GM18907 (cell line): ENCODE measurements around the gene RARG.
"Not testable (repeated sequence)": the region's sequence is repeated elsewhere in the genome, so short reads cannot be mapped to it uniquely, and the experiment has no call there.

Source experiments
- ATAC-seq: cut with Tn5 transposase; IDR thresholded peaks from one replicate; pipeline ENCODE4 v1.9.1; 2021; ENCODE audit warnings: mild to moderate bottlenecking, moderate library complexity; ENCODE audit not compliant: unreplicated experiment

The RARG gene

DNA sequence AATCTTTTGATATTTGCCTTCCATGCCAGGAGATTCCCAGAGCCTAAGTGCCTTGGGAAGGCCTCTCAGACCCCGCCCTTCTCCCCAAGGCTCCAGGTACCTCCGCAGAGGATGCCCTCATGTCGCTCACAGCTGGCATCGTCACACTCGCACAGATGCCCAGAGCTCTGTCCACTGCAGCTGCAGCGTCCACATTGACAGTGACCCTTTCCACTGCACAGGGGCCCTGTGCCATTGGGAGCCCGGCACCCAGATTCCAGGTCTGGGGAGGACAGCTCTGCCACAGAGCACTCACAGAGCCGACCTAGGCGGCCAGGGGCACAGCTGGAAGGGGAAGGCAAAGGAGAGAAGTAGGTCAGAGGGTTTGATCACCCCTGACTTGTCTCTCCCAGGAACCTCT, 39.0 kb downstream of the RARG start:
- no peak for ATAC-seq

DNA sequence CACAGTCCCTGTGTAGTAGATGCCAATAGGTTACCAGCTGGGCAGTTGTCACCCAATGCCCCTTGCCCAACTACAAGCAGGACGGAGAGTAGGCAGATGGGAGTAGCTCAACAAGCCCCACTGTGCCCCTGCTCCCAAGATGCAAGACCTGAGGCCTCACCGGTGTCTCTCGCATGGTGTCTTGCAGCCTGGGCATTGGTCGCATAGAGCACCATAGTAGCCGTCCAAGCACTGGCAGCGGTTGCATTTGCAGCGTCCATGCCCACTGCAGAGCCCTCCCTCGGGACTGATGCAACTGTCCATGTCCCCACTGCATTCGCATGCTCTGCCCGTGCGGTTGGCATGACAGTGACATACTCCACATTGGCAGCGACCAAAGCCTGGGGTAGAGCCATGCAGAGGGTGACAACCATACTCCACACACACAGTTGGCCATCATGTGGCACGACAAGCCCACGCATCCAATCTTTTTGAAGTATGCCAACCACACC, 39.4 kb downstream of the RARG start:
- ATAC-seq, result no peak

DNA sequence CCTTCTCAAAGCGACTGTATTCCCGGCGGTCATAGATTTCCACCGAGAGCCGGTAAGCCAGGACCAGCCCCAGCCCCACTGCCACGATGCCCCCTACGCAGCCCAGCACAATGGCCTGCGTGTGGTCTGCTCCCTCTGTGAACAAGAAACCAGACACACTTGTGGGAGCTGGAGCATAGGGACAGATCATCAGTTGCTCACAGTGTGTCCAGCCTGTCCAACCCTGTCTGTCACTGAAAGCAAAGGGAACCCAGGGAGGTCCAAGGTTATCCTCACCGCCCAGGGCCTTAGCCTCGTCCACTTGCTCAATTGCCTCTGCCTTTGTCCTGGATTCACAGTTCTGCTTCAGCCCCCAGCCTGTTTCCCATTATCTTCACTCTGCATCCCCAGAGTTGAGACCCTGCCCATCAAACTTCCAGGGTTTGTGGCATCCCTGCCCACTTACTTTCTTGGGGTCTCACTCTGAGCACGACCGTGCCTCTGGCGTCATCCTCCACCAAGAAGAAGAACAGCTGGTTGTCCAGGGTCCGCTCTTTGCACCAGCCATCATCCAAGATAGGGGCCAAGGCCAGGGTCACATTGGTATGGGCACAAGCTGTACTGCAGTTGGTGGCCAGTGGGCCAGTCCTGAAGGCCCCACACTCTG, 40.0 kb downstream of the RARG start:
- no peak for ATAC-seq

DNA sequence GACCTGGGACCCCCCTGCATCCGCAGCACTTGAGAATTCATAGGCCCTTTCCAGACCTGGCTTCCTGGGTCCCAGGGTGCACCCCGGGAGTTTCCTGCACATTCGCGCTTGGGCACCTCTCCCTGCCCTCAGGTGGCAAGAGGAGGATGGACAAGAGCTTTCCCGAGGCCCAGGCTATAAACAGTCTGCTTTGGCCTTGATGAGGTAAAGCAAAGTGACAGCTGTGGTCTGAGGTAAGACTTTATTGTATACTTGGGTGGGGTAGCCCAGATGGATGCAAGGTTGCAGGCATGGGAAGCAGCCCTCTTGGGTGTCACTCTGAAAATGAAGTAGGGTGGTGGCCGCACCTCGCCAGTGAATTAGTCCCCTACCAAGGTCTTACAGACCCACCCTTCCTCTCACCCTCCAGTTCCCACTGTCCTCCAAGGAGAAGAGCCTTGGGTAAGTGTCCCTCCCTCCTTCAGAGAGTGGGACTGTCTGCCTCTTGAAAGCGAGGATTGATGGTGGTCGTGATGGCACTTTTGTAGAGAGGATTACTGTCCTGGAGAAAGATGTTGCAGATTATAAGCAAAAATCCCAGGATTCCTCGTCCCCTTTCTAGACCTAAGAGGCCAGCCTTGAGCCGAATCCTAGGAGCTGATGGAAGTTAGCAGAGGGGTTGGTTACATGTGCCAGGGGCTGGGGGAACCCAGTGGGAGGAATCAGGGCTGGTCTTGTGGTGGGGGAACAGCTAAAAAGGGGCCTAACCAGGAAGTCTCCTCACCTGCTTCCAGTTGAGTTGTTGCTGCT, 40.7 kb downstream of the RARG start:
- no peak for ATAC-seq

DNA sequence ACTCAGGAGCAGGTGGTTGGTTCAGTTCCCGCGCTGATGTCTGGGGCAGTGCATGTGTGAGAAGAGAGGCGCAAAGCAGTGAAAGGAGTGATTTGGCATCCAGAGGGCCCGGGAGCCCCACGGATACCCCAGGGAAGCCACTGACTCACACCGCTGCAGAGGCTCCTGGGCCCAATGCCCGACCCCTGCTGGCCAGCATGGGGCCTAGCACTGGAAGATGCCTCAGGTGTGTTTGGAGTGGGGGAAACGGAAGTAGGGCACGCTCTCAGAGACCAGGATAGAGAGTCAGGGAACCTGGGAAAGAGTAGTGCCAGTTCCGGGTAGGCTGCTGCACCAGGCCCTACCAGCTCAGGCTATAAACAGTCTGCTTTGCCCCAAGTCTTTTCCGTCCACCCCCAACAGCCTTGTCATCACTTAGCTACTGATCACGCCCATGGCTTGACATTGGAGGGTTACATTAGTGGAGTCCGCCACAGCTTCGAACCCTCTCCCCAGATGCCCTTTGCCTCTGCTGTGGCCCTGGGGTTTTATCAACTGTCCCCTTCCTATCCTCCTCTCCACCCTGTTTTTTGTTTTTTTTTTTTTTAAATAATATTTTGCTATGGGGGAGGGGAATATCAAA, 41.8 kb downstream of the RARG start:
- ATAC-seq, result no peak

DNA sequence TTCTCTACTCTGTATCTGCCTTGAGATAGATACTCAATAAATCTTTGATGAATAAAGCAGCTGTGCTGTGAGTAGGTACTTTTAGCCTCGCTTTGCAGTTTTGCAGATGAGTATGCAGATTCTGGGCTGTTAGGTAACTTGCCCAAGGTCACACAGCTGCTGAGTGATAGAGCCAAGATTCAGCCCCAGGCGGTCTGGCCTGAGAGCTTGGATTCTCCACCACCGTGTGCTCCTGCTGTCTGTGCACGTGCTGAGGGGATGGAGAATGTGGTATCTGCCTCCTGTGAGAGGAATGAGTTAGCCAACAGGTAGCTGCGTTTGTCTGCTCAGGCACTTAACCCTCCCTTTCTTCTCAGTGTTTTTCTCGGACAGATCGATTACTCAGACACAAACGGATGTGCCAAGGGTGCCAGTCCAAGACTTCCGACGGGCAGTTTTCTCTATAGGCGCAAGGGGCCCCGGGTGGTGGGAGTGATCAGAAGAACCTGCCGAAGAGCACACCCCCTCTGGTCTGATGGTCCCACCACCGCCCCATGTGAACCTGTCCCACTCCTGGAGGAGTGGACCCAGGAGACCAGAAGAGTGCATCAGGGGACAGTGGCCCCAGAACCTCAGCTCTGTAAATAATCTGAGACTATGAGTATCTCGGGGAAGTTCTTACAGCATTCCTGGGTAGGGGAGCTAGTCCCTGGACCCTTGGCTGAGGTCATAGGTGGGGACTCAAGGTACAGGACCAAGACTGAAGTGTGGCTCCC, 44.7 kb downstream of the RARG start:
- no peak for ATAC-seq

DNA sequence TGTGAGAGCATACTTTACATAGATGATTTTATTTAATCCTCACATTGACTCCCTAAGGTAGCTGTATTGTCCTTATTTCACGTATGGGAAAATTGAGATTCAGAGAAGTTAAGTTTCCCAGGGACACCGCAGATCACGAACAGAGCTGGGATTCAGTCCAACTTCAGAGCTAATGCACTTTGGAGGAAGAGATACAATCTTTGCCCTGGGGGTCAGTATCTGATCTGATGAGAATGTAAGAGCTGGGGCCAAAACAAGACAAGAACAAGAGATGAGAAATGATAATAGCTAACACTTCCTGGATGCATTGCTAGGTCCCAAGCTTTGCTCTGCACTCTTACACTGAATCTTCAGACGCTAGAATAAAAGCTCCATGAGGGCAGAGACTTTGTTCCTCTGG, 45.3 kb downstream of the RARG start:
- no peak for ATAC-seq

DNA sequence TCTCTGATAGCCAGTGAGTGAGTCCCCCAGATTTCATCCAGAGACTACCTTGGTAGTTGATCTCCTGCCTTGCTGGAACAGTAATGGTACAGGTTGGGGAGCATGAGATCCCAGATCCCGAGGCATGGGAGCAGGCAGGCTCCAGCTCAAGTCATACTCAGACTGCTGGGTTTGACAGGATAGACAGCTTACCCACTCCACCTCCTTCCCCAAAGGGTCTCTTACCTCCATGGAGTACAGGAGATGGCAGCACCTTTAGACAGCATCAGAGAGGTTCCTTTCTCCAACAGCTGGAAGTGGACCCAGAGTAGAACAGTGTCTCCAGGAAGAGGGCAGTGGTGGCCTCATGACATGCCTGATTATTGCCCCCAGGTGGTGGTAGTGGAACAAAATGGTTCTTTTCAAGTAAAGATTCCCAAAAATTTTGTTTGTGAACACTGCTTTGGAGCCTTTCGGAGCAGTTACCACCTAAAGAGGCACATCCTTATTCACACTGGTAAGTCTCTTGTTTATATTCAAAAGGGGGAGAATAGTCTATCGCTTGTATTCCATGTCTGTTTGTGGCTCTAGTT, 46.3 kb downstream of the RARG start:
- no peak for ATAC-seq

DNA sequence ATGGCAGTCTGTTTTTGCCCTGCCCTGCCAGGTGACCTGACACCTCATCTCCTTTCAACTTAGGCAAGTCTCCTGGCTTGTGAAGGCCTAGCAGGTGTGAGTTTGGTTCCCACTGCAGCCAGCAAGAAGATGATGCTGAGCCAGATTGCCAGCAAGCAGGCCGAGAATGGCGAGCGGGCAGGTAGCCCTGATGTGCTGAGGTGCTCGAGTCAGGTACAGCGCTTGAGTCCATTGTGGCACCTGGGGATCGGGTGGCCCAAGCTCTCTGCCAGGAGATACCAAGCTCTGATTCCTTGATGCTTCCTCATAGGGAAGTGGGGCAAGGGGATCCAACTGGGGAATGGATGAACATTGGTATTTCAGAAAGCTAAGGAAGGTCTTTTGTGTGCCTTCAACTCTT, 47.2 kb downstream of the RARG start:
- ATAC-seq, result no peak

DNA sequence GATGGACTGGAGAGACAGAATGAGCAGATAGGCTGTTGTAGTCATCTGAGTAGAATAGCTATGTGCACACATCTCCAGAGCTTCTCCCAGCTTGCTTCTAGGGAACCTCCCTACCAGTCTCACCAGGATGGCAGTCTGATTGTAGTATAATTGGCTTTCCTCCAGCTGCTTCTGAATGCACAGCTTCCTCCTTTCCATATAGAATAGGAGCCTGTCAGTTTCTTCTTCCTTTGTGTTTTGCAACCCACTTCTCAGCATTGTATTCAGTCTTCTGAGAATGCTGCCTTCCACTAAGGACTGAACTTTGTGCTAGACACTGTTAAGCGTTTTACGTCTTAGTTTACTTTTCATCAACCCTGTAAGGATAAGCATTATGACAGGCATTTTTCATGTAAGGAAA, 49.1 kb downstream of the RARG start:
- ATAC-seq, result no peak

DNA sequence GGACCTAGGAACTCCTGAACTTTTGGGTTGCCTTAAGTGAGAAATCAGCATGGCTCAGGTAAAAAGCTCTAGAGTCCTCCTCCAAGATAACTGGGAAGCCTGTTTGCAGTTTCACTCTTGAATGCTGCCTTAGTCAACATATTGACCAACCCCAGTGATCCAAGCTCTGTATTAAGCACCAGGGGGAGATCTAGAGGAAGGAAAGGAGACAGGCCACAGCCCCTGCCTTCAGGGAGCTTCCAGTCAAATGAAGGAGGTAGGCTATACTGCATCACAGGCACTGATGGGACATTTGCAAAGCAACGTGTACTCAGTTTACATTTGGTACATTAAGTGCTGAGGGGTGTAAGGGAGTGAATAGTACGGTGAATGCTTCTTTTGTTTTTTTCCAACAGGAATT, 50.1 kb downstream of the RARG start:
- ATAC-seq, result no peak

DNA sequence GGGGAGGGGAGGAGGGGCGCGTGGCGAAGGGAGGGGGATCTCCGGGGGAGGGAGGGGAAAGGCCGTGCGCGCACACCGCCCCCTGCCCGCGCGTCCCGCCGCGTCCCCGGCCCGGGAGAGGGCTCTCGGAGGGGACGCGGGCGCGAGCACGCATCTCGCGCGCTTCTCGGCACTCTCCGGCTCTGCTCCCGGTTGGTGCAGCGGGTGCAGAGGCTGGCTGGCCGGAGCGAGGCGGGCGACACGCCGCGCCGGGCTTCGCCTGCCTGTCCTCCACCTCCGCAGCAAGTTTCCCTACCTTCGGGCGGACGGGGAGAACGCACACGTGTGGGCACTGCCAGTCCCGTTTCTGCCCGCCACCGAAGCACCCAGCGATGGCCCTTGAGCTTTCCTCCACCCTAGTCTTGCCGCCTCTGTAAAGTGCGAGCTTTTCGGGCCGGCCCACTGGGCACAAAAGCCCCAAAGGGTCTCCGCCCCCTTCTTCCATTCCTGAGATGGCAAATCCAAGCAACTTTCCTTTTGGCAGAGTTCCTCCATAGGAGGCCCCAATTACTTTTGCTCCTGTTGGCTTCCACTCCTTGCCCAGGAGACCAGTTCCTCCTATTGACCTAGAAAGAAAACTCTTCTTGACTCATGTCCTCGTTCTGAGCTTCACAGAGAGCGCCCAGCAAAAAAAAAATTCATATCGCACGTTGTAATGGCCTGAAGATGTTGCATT, 50.9 kb downstream of the RARG start:
- ATAC-seq, result peak; percentile 52

DNA sequence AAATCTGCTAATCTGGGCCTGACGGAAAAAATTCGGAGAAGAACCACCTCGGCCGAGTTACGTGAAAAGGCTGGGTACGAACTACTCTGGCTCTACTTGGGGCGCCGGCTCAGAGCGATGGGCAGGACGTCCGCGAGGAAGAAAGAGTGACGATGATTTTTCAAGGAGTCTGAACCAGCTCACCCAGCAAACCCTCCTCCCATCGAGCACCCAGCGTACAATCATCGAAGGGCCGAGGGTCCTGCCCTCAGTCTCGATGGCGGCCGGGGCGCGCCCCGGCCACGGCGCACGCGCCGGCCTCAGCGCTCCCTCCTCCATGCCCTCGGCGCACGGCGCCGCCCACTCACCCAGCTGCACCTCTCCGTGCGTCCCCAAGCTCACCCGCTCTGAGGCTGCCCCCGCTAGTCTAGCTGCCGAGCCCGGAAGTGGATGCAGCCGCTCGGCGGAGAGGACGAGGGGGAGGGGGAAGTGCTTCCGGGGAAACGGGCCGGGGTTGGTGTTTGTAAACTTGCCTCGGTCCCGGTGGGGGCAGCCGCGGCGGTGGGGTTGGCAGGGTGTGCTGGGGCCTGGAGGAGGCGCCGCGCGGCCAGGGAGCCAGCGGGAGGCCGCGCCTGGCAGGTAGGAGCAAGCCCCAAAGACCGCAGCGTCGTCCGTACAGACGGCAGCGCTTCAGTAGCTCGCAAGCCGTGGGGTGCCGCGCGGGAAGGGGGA, 51.6 kb downstream of the RARG start, which contains the start of the genes CSAD and ZNF740:
Gene CSAD (minus strand): TSS at position 706 of the 711 bp plus-strand sequence. CDS start 7,455 bp downstream, outside the sequence.
Gene ZNF740 (plus strand): TSS at position 503 of the 711 bp plus-strand sequence. CDS start 1,262 bp downstream, outside the sequence.
- peak; percentile 93 for ATAC-seq

DNA sequence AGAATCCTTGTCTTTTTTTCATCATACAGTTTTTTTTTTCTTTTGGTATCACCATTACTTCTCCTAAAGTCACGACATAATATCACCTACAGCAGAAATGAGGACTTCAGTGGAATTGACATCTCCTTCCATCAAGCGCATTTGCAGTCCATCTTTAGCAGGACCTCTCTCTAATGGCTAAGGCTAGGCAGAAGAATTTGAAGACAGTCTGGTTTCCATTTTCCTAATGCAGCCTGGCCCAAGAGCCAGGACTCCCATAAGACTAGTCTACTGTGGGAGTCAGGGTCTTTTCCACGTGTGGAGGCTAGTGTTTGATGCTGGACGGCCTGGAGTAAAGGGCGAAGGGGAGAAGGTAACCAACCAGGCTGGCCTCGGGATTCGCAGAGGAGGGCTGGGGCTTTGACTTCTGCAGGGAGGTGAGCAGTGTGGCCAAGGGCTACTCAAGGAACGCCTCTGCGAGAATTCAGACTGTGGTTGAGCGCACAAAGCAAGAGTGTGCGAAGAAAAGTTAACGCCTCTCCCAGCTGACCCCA, 52.3 kb downstream of the RARG start:
- peak; percentile 10 for ATAC-seq

DNA sequence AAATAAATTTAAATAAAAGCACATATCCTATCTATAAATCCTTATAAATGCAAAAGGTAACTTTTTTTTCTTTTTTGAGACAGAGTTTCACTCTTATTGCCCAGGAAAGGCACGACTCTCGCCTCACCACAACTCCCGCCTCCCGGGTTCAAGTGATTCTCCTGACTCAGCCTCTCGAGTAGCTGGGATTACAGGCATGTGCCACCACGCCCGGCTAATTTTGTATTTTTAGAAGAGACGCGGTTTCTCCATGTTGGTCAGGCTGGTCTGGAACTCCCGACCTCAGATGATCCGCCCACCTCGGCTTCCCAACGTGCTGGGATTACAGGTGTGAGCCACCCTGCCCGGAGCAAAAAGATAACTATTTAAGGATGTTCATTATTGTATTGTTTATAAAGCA, 53.2 kb downstream of the RARG start:
- not testable (repeated sequence) for ATAC-seq

DNA sequence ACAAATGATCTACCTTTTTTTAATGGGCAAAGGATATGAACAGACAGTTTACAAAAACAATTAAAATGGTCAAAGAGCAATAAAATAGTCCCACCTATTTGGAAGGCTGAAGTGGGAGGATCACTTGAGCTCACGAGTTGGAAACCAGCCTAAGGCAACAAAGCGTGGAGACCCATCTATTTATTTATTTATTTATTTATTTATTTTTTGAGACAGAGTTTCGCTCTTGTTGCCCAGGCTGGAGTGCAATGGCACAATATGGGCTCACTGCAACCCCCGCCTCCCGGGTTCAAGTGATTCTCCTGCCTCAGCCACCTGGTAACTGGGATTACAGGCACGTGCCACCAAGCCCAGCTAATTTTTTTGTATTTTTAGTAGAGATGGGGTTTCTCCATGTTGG, 54.6 kb downstream of the RARG start:
- not testable (repeated sequence) for ATAC-seq

DNA sequence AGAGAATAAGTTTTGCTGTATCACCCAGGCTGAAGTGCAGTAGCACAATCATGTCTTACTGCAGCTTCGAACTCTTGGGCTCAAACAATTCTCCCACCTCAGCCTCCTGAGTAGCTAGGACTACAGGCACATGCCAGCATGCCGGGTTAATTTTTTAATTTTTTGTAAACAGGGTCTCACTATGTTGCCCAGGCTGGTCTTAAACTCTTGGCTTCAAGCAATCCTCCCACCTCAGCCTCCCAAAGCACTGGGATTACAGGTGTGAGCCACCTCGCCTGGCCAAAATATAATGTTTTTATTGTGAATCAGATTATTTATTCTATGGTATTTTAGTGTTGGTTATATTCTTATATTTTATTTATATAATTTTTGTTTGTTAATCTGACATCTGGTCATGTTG, 55.3 kb downstream of the RARG start:
- no peak for ATAC-seq

DNA sequence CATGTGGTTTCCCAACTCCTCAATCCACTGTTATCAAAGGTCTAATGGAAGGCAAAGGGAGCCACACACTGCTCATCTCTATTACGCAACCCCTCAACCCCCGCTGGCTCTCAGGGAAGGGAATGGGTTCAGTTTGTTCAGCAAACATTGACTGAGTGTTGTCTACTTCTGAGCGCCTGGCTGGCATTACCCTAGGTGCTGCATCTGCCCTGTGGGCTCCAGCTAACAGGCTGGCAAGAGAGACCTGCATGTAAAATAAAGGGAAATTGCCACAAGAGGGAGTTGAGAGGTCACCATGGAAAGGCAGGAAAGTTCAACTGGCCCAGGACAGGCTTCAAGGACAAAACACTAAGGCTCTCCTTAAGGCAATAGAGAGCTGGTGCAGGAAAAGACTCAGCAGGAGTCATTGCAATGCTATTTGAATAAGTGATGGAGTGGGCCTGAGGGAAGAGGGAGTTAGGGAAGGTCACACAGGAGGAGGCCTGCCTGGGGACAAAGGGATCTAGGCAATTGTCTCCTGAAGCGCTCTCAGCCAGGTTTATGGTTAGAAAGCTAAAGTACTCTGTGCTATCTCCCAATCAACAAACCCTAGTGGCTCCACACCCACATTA, 57.0 kb downstream of the RARG start:
- no peak for ATAC-seq
